Duodenal mucosa (tissue), 2 donors: ENCODE measurements around the gene ETV7.

Experiments
- H3K27ac ChIP-seq: one replicate; pipeline ENCODE4 v1.7.0; 2013; ENCODE audit warnings: low read depth, low read length
- H3K27me3 ChIP-seq, 2 donors: one replicate each; pipeline ENCODE4 v1.7.0; 2013; ENCODE audit warnings: low read length in 2 of 2, control low read depth in 1 of 2; ENCODE audit not compliant: insufficient read depth in 2 of 2, control insufficient read depth in 1 of 2
- H3K36me3 ChIP-seq, 2 donors: one replicate each; pipeline ENCODE4 v1.7.0; 2013; ENCODE audit warnings: low read length in 2 of 2, control low read depth in 1 of 2; ENCODE audit not compliant: insufficient read depth in 2 of 2, control insufficient read depth in 1 of 2
- H3K4me1 ChIP-seq, 2 donors: one replicate each; pipeline ENCODE4 v1.7.0; 2013; ENCODE audit warnings: low read length in 2 of 2, control low read depth in 1 of 2; ENCODE audit not compliant: insufficient read depth in 2 of 2, control insufficient read depth in 1 of 2
- H3K4me3 ChIP-seq, 2 donors: one replicate each; pipeline ENCODE4 v1.7.0; 2013; ENCODE audit warnings: low read length in 2 of 2, low read depth in 1 of 2
- H3K9ac ChIP-seq, 2 donors: one replicate each; pipeline ENCODE4 v1.7.0; 2013; ENCODE audit warnings: low read length in 2 of 2, low read depth in 1 of 2
- H3K9me3 ChIP-seq, 2 donors: one replicate each; pipeline ENCODE4 v1.7.0; 2013; ENCODE audit warnings: low read length in 2 of 2, control low read depth in 1 of 2; ENCODE audit not compliant: control insufficient read depth in 1 of 2

The ETV7 gene

GRCh38 chr6:36353411-36353915 lies 34.0 kb downstream of the ETV7 start:
- Histone ChIP-seq H3K4me3 (no peak overlapping the region), H3K36me3 (no peaks in the 10 kb centered on the region), H3K9me3 (peaks cover 0 to 6% of the 10 kb centered on the region in 2 donors), H3K27me3 (no peaks in the 10 kb centered on the region), H3K9ac (no peak overlapping the region), H3K4me1 (peaks cover 23 to 25% of the 10 kb centered on the region in 2 donors), H3K27ac (no peak overlapping the region)

DNA sequence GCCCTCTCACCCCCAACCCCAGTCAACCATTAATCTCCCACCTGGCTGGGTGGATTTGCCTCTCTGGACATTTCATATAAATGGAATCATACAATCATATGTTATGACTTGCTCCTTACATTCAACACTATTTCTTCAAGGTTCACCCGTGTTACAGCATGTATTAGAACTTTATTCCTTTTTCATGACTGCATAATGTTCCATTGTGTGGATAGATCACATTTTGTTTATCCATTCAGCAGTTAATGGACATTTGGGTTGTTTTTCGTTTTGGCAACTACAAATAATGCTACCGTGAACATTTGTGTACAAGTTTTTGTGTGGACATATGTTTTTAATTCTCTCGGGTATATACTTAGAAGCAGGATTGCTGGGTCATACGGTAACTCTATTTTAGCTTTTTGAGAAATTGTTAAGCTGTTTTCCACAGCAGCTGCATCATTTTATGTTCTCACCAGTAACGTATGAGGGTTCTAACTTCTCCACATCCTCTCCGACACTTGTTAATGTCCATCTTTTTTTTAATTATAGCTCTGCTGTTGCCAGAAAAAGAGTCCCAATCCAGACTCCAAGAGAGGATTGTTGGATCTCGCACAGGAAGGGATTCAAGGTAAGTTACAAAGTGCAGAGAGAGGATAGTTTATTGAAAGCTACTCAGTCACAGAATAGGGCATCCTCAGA lies 34.9 kb downstream of the ETV7 start:
- Histone ChIP-seq H3K36me3 (no peaks in the 10 kb centered on the region), H3K9ac (no peak overlapping the region), H3K4me1 (peaks cover 26 to 30% of the 10 kb centered on the region in 2 donors), H3K9me3 (peaks cover 0 to 6% of the 10 kb centered on the region in 2 donors), H3K27ac (no peak overlapping the region), H3K27me3 (no peaks in the 10 kb centered on the region), H3K4me3 (no peak overlapping the region)

DNA sequence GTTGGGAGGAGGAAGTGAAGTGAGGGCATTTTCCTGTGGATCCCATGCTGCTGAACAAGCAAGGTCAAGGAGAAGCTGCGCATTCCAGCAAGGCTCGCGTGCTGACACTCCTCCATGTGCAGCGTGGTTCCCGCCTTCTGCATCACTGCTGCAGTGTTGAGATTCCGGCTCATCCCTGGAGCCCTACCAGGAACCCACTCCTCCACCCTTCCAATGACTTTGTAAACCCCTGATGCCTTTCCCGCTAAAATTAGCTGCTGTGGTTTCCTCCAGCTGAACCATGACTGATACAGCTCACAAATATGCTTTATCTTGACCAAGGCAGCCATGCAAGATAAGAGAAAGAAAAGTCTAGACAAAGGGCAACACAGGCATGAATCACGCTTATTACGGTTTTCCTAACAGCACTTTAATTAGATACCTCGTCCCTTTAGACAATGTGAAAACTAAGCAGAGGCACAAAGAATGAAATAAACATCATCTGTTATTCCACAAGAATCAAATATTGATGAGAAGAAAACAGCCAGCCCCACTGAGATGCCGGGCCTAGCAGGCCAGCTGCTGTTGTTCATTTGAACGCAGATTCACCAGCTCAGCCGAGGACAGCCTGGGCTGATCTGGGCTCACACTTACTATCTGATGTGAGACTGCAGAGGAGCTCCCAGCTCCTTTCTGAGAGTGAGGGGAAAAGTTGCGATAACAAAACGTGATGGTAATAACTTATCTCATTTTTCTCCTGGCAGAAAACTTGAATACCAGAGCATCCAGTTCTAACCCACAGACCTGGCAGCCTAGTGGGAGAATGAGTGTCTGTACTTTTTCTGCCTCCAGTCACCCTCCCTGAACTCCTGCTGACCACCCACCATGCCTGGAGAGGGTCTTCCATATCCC lies 36.5 kb downstream of the ETV7 start:
- Histone ChIP-seq H3K27me3 (no peaks in the 10 kb centered on the region), H3K4me1 (peaks cover 30 to 39% of the 10 kb centered on the region in 2 donors), H3K4me3 (no peak overlapping the region), H3K27ac (no peak overlapping the region), H3K36me3 (no peaks in the 10 kb centered on the region), H3K9ac (no peak overlapping the region), H3K9me3 (peaks cover 0 to 6% of the 10 kb centered on the region in 2 donors)

GRCh38 chr6:36350082-36350481 lies 37.4 kb downstream of the ETV7 start:
- Histone ChIP-seq H3K4me1 (peaks cover 30 to 39% of the 10 kb centered on the region in 2 donors), H3K9ac (no peak overlapping the region), H3K27me3 (no peaks in the 10 kb centered on the region), H3K36me3 (no peaks in the 10 kb centered on the region), H3K4me3 (no peak overlapping the region), H3K9me3 (peaks cover 0 to 6% of the 10 kb centered on the region in 2 donors), H3K27ac (no peak overlapping the region)

GRCh38 chr6:36349240-36349639 lies 38.2 kb downstream of the ETV7 start:
- peaks cover 30 to 39% of the 10 kb centered on the region in 2 donors for H3K4me1 ChIP-seq
- no peak overlapping the region for H3K27ac ChIP-seq
- H3K36me3 ChIP-seq = no peaks in the 10 kb centered on the region
- peaks cover 0 to 6% of the 10 kb centered on the region in 2 donors for H3K9me3 ChIP-seq
- no peaks in the 10 kb centered on the region for H3K27me3 ChIP-seq
- peak overlapping the region in 1 of 2 donors; percentile 18 for H3K9ac ChIP-seq
- no peak overlapping the region for H3K4me3 ChIP-seq

GRCh38 chr6:36347621-36348020 lies 39.8 kb downstream of the ETV7 start:
- Histone ChIP-seq H3K4me3 (no peak overlapping the region), H3K9ac (no peak overlapping the region), H3K27ac (no peak overlapping the region), H3K9me3 (peaks cover 0 to 3% of the 10 kb centered on the region in 2 donors), H3K4me1 (peaks cover 30 to 39% of the 10 kb centered on the region in 2 donors), H3K27me3 (no peaks in the 10 kb centered on the region), H3K36me3 (no peaks in the 10 kb centered on the region)

DNA sequence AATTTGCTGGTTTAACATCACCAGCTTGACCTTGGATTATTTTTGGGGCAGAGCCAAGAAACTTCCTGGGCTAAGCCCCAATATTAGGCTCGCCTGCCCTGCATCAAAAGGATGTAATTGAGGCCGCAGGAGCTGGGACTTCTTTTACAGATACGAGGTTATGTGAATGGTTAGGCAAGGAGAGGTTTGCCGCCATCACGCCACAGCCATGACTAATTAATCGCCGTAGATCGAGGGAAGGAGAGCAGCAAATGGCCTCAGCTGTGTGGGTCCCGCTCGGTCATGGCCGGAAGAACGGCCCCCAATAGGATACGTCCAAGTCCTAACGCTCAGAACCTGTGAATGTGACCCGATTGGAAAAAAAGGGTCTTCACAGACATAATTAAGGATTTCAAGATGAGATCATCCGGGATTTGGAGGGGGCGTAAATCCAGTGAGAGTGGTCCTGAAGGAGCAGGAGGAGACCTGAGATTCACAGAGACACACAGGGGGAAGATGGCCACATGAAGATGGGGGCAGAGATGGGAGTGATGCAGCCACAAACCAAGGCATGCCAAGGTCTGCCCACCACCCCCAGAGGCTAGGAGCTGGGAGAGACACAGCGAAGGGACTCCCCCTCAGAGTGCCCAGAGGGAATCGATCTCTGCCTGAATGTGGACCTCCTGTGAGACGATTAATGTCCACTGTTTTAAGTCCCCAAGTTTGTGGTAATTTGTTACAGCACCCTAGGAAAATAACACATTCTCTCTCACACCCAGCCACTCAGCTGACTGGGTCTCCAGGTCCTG lies 40.8 kb downstream of the ETV7 start:
- Histone ChIP-seq H3K4me1 (peaks cover 30 to 39% of the 10 kb centered on the region in 2 donors), H3K27ac (no peak overlapping the region), H3K9ac (no peak overlapping the region), H3K36me3 (no peaks in the 10 kb centered on the region), H3K9me3 (no peaks in the 10 kb centered on the region), H3K4me3 (no peak overlapping the region), H3K27me3 (no peaks in the 10 kb centered on the region)

DNA sequence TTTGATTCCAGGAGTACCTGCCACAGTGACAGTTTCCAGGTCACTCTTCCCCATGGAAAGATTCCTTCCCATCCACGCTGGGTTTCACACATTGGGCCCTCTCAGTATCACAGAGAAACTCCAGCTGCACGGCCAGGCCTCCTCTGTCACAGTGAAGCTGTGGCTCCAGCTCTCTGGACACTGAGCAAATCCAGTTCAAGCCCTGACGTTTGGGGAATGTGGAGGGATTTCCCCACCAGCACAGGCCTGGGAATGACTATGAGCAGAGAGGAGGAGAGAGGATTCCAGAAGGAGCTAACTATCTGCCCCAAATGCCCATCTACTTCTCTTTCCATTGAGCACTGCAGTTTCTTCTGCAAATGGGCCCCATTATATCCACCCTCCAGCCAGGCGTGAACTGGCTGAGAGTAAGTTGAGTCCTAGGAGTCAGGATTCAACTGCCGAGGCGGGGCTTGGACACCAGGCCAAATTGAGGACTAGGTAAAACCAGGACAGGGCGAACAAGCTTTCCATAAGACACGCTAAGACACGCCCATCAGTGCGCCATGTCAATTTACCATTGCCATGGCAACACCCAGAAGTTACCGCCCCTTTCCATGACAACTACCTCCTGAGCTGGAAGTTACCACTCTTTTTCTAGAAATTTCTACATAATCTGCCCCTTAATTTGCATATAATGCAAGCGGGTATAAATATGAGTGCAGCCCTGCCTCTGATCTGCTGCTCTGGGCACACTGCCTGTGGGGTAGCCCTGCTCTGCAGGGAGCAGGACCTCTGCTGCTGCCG lies 41.6 kb downstream of the ETV7 start:
- Histone ChIP-seq H3K36me3 (no peaks in the 10 kb centered on the region), H3K4me1 (peaks cover 22 to 31% of the 10 kb centered on the region in 2 donors), H3K9ac (no peak overlapping the region), H3K4me3 (no peak overlapping the region), H3K9me3 (no peaks in the 10 kb centered on the region), H3K27ac (no peak overlapping the region), H3K27me3 (no peaks in the 10 kb centered on the region)

DNA sequence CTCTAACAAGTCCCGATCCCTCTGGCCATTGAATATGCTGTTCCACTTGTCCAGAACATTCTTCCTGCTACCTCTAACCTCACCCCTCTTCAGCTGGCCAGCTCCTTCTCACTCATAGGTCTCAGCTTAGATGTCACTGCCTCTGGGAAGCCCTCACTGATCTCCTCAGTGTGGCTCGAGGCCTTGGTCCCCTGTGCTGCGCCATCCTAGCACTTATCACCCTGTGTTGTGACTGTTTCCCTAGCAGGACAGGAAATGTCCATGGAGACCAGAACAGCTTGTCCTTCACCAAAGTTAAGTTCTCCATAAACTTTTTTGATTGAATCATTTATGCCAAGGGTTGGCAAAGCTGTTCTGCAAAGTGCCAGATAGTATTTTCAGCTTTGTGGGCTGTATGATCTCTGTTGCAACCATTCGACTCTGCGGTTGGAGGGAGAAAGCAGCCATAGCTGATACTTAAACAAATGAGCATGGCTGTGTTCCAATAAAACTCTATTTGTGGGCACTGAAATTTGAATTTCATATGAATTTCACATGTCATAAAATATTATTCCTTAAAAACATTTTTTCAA lies 44.3 kb downstream of the ETV7 start:
- H3K27me3 ChIP-seq = no peaks in the 10 kb centered on the region
- H3K9ac ChIP-seq = no peak overlapping the region
- H3K36me3 ChIP-seq = no peaks in the 10 kb centered on the region
- H3K4me1 ChIP-seq = peaks cover 26 to 36% of the 10 kb centered on the region in 2 donors
- no peaks in the 10 kb centered on the region for H3K9me3 ChIP-seq
- no peak overlapping the region for H3K4me3 ChIP-seq
- H3K27ac ChIP-seq = no peak overlapping the region
